ENCODE data around the gene RPS3. TPM values are rescaled to one million over a fixed set of nuclear protein-coding genes. Genes with fewer than 3 reads are reported as not detected.

Gene RPS3
- total RNA-seq, 3 donors from 2014 or later (not counting 1 experiment from before 2014, with no cell fraction given), result 2,027 to 2,376 (median 2,290) TPM

GRCh38 chr11:75436806-75437205 lies 37.5 kb downstream of the RPS3 start:
- Mint-ChIP-seq H3K9me3 (no peaks in the 10 kb centered on the region), H3K27ac (no peak overlapping the region), H3K4me3 (no peak overlapping the region), H3K36me3 (no peaks in the 10 kb centered on the region), H3K4me1 (peaks cover 0 to 9% of the 10 kb centered on the region in 2 donors), H3K27me3 (ENCODE audit: low read depth in 2 of 2) (peaks cover 14 to 16% of the 10 kb centered on the region in 2 donors)
- TF ChIP-seq CTCF (IDR thresholded peaks at IDR 0.05), result no peak
- no peak for DNase-seq
- Histone ChIP-seq H3K4me1 (ENCODE audit: control insufficient read depth, insufficient read depth, low read length) (no peaks in the 10 kb centered on the region), H3K4me3 (ENCODE audit: low read length) (no peak overlapping the region), H3K27me3 (ENCODE audit: control insufficient read depth, insufficient read depth, low read length) (peaks cover 10% of the 10 kb centered on the region), H3K36me3 (ENCODE audit: control insufficient read depth, insufficient read depth, low read length) (no peaks in the 10 kb centered on the region), H3K27ac (ENCODE audit: low read length) (no peak overlapping the region), H3K9me3 (ENCODE audit: control insufficient read depth, insufficient read depth, low read length) (no peaks in the 10 kb centered on the region)
- no peak for ATAC-seq
- WGBS (ENCODE audit: insufficient coverage), result 91% methylated on average over 9 of the region's 9 CpGs
- intact Hi-C loops (cut with micrococcal nuclease), result no loop called here

GRCh38 chr11:75437966-75438659 lies 38.8 kb downstream of the RPS3 start:
- WGBS (ENCODE audit: insufficient coverage), result 97% methylated on average over 13 of the region's 13 CpGs

GRCh38 chr11:75439026-75439425 lies 39.7 kb downstream of the RPS3 start:
- Mint-ChIP-seq H3K27ac (no peak overlapping the region), H3K4me3 (no peak overlapping the region)
- intact Hi-C loops (cut with micrococcal nuclease), result no loop called here

More at GRCh38 chr11:75437966-75438659, 38.8 kb downstream of the RPS3 start:
- H3K27me3 Mint-ChIP-seq (ENCODE audit: low read depth in 2 of 2), result peaks cover 3 to 4% of the 10 kb centered on the region in 2 donors
- intact Hi-C loops (cut with micrococcal nuclease), result no loop called here
- Histone ChIP-seq H3K4me3 (ENCODE audit: low read length) (no peak overlapping the region), H3K27ac (ENCODE audit: low read length) (no peak overlapping the region), H3K9me3 (ENCODE audit: control insufficient read depth, insufficient read depth, low read length) (no peaks in the 10 kb centered on the region), H3K4me1 (ENCODE audit: control insufficient read depth, insufficient read depth, low read length) (no peaks in the 10 kb centered on the region), H3K36me3 (ENCODE audit: control insufficient read depth, insufficient read depth, low read length) (no peaks in the 10 kb centered on the region), H3K27me3 (ENCODE audit: control insufficient read depth, insufficient read depth, low read length) (peaks cover 3% of the 10 kb centered on the region)
- no peak for DNase-seq
- peaks cover 0 to 6% of the 10 kb centered on the region in 2 donors for H3K4me1 Mint-ChIP-seq
- H3K9me3 Mint-ChIP-seq, result no peaks in the 10 kb centered on the region
- TF ChIP-seq CTCF (IDR thresholded peaks at IDR 0.05), result no peak
- no peak for ATAC-seq
- H3K27ac Mint-ChIP-seq, result no peak overlapping the region
- no peaks in the 10 kb centered on the region for H3K36me3 Mint-ChIP-seq
- no peak overlapping the region for H3K4me3 Mint-ChIP-seq

More at GRCh38 chr11:75439026-75439425, 39.7 kb downstream of the RPS3 start:
- Mint-ChIP-seq H3K9me3 (no peaks in the 10 kb centered on the region), H3K4me1 (peaks cover 0 to 6% of the 10 kb centered on the region in 2 donors), H3K36me3 (no peaks in the 10 kb centered on the region), H3K27me3 (ENCODE audit: low read depth in 2 of 2) (peaks cover 4 to 5% of the 10 kb centered on the region in 2 donors)
- no peak for DNase-seq
- no peaks in the 10 kb centered on the region for H3K9me3 ChIP-seq (ENCODE audit: control insufficient read depth, insufficient read depth, low read length)
- H3K27me3 ChIP-seq (ENCODE audit: control insufficient read depth, insufficient read depth, low read length), result no peaks in the 10 kb centered on the region
- no peaks in the 10 kb centered on the region for H3K36me3 ChIP-seq (ENCODE audit: control insufficient read depth, insufficient read depth, low read length)
- no peaks in the 10 kb centered on the region for H3K4me1 ChIP-seq (ENCODE audit: control insufficient read depth, insufficient read depth, low read length)
- no peak for ATAC-seq
- no peak overlapping the region for H3K27ac ChIP-seq (ENCODE audit: low read length)
- H3K4me3 ChIP-seq (ENCODE audit: low read length), result no peak overlapping the region
- 73% methylated on average over 14 of the region's 14 CpGs for WGBS (ENCODE audit: insufficient coverage)
- no peak for TF ChIP-seq CTCF (IDR thresholded peaks at IDR 0.05)

Measured in natural killer cell (primary cell).